OCI-LY1 (cell line): Measurements from ENCODE around the gene TET2.

ENCODE experiments used
- H2AFZ ChIP-seq: fragments of 200-600 bp; sonication (generic), shearing (Covaris generic); 2 replicates; pipeline ENCODE4 v1.6.0; 2014; ENCODE audit warnings: antibody characterized with exemption, mild to moderate bottlenecking, low read length
- H3F3A ChIP-seq: fragments of 200-600 bp; sonication (generic), shearing (Covaris generic); 2 replicates; pipeline ENCODE4 v1.6.0; 2014; ENCODE audit warnings: mild to moderate bottlenecking, antibody characterized with exemption, low read length, moderate library complexity; ENCODE audit not compliant: insufficient read depth
- H3K27ac ChIP-seq: fragments of 200-600 bp; sonication (generic); 2 replicates; pipeline ENCODE4 v1.5.1; 2014; ENCODE audit warnings: low read length, mixed run types, mild to moderate bottlenecking, low read depth; ENCODE audit not compliant: poor library complexity, severe bottlenecking
- H3K27me3 ChIP-seq: fragments of 200-600 bp; sonication (generic); 2 replicates; pipeline ENCODE4 v1.6.0; 2014; ENCODE audit warnings: antibody characterized with exemption, mild to moderate bottlenecking, low read length, moderate library complexity; ENCODE audit not compliant: insufficient read depth
- H3K36me3 ChIP-seq: fragments of 200-600 bp; sonication (generic); 2 replicates; pipeline ENCODE4 v1.6.1; 2014; ENCODE audit warnings: mild to moderate bottlenecking, antibody characterized with exemption, low read length, moderate library complexity, mixed read lengths; ENCODE audit not compliant: insufficient read depth
- H3K4me1 ChIP-seq: fragments of 200-600 bp; sonication (generic); 2 replicates; pipeline ENCODE4 v1.5.1; 2014; ENCODE audit warnings: mild to moderate bottlenecking, low read length, moderate library complexity; ENCODE audit not compliant: insufficient read depth, severe bottlenecking
- H3K4me2 ChIP-seq: fragments of 200-600 bp; sonication (generic), shearing (Covaris generic); 2 replicates; pipeline ENCODE4 v1.6.1; 2014; ENCODE audit warnings: low read length
- H3K4me3 ChIP-seq: fragments of 200-600 bp; sonication (generic); 2 replicates; pipeline ENCODE4 v1.5.1; 2014; ENCODE audit warnings: low read length, low read depth, mild to moderate bottlenecking, mixed read lengths; ENCODE audit not compliant: poor library complexity, severe bottlenecking
- H3K79me2 ChIP-seq: fragments of 200-600 bp; shearing (Covaris generic); 2 replicates; pipeline ENCODE4 v1.6.1; 2016; ENCODE audit warnings: mixed run types, low read length, mixed read lengths; ENCODE audit not compliant: insufficient read depth
- H3K9ac ChIP-seq: fragments of 200-600 bp; sonication (generic), shearing (Covaris generic); 2 replicates; pipeline ENCODE4 v1.6.1; 2014; ENCODE audit warnings: mild to moderate bottlenecking, low read length, mixed read lengths
- H3K9me2 ChIP-seq: fragments of 200-600 bp; sonication (generic), shearing (Covaris generic); 2 replicates; pipeline ENCODE4 v1.6.1; 2014; ENCODE audit warnings: low read depth, mild to moderate bottlenecking, low read length, mixed read lengths
- H3K9me3 ChIP-seq: fragments of 200-600 bp; shearing (Covaris generic); 2 replicates; pipeline ENCODE4 v1.6.1; 2014; ENCODE audit warnings: low read length, mixed read lengths
- H4K20me1 ChIP-seq: fragments of 200-600 bp; sonication (generic), shearing (Covaris generic); 2 replicates; pipeline ENCODE4 v1.6.0; 2016; ENCODE audit warnings: mild to moderate bottlenecking, low read length; ENCODE audit not compliant: insufficient read depth
- CTCF ChIP-seq: fragments of 200-600 bp; sonication (generic), shearing (Covaris generic); IDR thresholded peaks from 2 replicates; pipeline ENCODE4 v1.5.1; 2017; ENCODE audit warnings: mild to moderate bottlenecking, antibody characterized with exemption, low read length, moderate library complexity, mixed read lengths
- EZH2 ChIP-seq: fragments of 200-600 bp; sonication (generic), shearing (Covaris generic); IDR thresholded peaks from 2 replicates; pipeline ENCODE4 v1.8.0; 2017; ENCODE audit warnings: borderline replicate concordance, mixed run types, mild to moderate bottlenecking, antibody characterized with exemption, low read length, moderate library complexity, mixed read lengths

Gene TET2

GRCh38 chr4:105184316-105184980 is 37.8 kb downstream of the TET2 start:
- Histone ChIP-seq H3K27ac (no peak overlapping the region), H3K36me3 (no peaks in the 10 kb centered on the region), H3K9me2 (no peaks in the 10 kb centered on the region), H2AFZ (no peak overlapping the region), H3F3A (no peaks in the 10 kb centered on the region), H3K9ac (no peak overlapping the region), H3K4me1 (no peaks in the 10 kb centered on the region), H4K20me1 (no peaks in the 10 kb centered on the region), H3K9me3 (no peaks in the 10 kb centered on the region), H3K79me2 (no peaks in the 10 kb centered on the region), H3K4me3 (no peak overlapping the region), H3K27me3 (no peaks in the 10 kb centered on the region), H3K4me2 (no peak overlapping the region)
- no peak for TF ChIP-seq EZH2
- no peak for TF ChIP-seq CTCF

GRCh38 chr4:105186701-105187161 is 40.1 kb downstream of the TET2 start:
- TF ChIP-seq CTCF (no peak), EZH2 (no peak)
- Histone ChIP-seq H3K9ac (no peak overlapping the region), H3K4me1 (peaks cover 4% of the 10 kb centered on the region), H2AFZ (no peak overlapping the region), H3K9me2 (no peaks in the 10 kb centered on the region), H4K20me1 (no peaks in the 10 kb centered on the region), H3K4me3 (no peak overlapping the region), H3K4me2 (no peak overlapping the region), H3K27ac (no peak overlapping the region), H3K79me2 (no peaks in the 10 kb centered on the region), H3K36me3 (no peaks in the 10 kb centered on the region), H3F3A (no peaks in the 10 kb centered on the region), H3K9me3 (no peaks in the 10 kb centered on the region), H3K27me3 (no peaks in the 10 kb centered on the region)

GRCh38 chr4:105189855-105190650 is 43.4 kb downstream of the TET2 start:
- TF ChIP-seq CTCF: no peak
- no peak for TF ChIP-seq EZH2
- Histone ChIP-seq H3K9me3 (no peaks in the 10 kb centered on the region), H3K4me3 (no peak overlapping the region), H3K27me3 (no peaks in the 10 kb centered on the region), H3K79me2 (no peaks in the 10 kb centered on the region), H3K9ac (no peak overlapping the region), H3K4me2 (no peak overlapping the region), H3K36me3 (no peaks in the 10 kb centered on the region), H3K9me2 (no peaks in the 10 kb centered on the region), H3K4me1 (peaks cover 12% of the 10 kb centered on the region), H3F3A (no peaks in the 10 kb centered on the region), H3K27ac (no peak overlapping the region), H4K20me1 (no peaks in the 10 kb centered on the region), H2AFZ (no peak overlapping the region)
